H9 (cell line): Measurements from ENCODE around the gene MGAM2. TPM values are rescaled to one million over a fixed set of nuclear protein-coding genes. Genes with fewer than 3 reads are reported as not detected.

Source experiments
- DNase-seq: peaks from one replicate; pipeline ENCODE4 v3.0.0-alpha.2; 2017
- H2AFZ ChIP-seq: one replicate; pipeline ENCODE4 v1.6.1; 2013; ENCODE audit warnings: mild to moderate bottlenecking, low read length, control low read depth, moderate library complexity
- H2AK5ac ChIP-seq: 2 replicates; pipeline ENCODE4 v1.6.1; 2013; ENCODE audit warnings: low read length, control low read depth, mixed read lengths; ENCODE audit not compliant: insufficient read length
- H2BK120ac ChIP-seq: one replicate; pipeline ENCODE4 v1.6.1; 2013; ENCODE audit warnings: low read depth, mild to moderate bottlenecking, low read length, control low read depth, inconsistent platforms; ENCODE audit not compliant: poor library complexity, severe bottlenecking
- H2BK12ac ChIP-seq: 2 replicates; pipeline ENCODE4 v1.6.1; 2013; ENCODE audit warnings: low read length, control low read depth, mixed read lengths, low read depth; ENCODE audit not compliant: insufficient read length
- H2BK15ac ChIP-seq: 2 replicates; pipeline ENCODE4 v1.6.1; 2013; ENCODE audit warnings: low read depth, low read length, control low read depth
- H2BK20ac ChIP-seq: one replicate; pipeline ENCODE4 v1.6.1; 2013; ENCODE audit warnings: low read depth, mild to moderate bottlenecking, low read length, control low read depth, inconsistent platforms; ENCODE audit not compliant: poor library complexity, severe bottlenecking
- H2BK5ac ChIP-seq: 2 replicates; pipeline ENCODE4 v1.6.1; 2013; ENCODE audit warnings: low read length, control low read depth, mixed read lengths; ENCODE audit not compliant: insufficient read length
- H3K14ac ChIP-seq: 2 replicates; pipeline ENCODE4 v1.6.1; 2013; ENCODE audit warnings: low read length, control low read depth; ENCODE audit not compliant: insufficient read depth
- H3K18ac ChIP-seq: 2 replicates; pipeline ENCODE4 v1.6.1; 2013; ENCODE audit warnings: low read depth, mild to moderate bottlenecking, mixed read lengths, low read length, control low read depth; ENCODE audit not compliant: insufficient read length
- H3K23ac ChIP-seq: 2 replicates; pipeline ENCODE4 v1.6.1; 2013; ENCODE audit warnings: low read length, control low read depth, mixed read lengths, low read depth; ENCODE audit not compliant: insufficient read length
- H3K23me2 ChIP-seq: 2 replicates; pipeline ENCODE4 v1.6.1; 2013; ENCODE audit warnings: low read depth, mild to moderate bottlenecking, mixed read lengths, low read length, control low read depth; ENCODE audit not compliant: insufficient read length, poor library complexity, severe bottlenecking
- H3K27ac ChIP-seq: 2 replicates; pipeline ENCODE4 v1.5.1; 2013; ENCODE audit warnings: low read length, control low read depth, mixed read lengths, low read depth; ENCODE audit not compliant: insufficient read length
- H3K27me3 ChIP-seq: 2 replicates; pipeline ENCODE4 v1.6.1; 2013; ENCODE audit warnings: low read length, control low read depth, inconsistent platforms; ENCODE audit not compliant: insufficient read depth
- H3K4ac ChIP-seq: 2 replicates; pipeline ENCODE4 v1.6.1; 2013; ENCODE audit warnings: low read depth, mild to moderate bottlenecking, control low read depth, inconsistent platforms, low read length, moderate library complexity
- H3K4me1 ChIP-seq: 2 replicates; pipeline ENCODE4 v1.6.1; 2013; ENCODE audit warnings: low read length, control low read depth, inconsistent platforms; ENCODE audit not compliant: insufficient read depth
- H3K4me2 ChIP-seq: 2 replicates; pipeline ENCODE4 v1.6.1; 2013; ENCODE audit warnings: low read length, control low read depth, mixed read lengths; ENCODE audit not compliant: insufficient read length, insufficient read depth
- H3K56ac ChIP-seq: 2 replicates; pipeline ENCODE4 v1.6.1; 2013; ENCODE audit warnings: low read depth, mild to moderate bottlenecking, mixed read lengths, low read length, control low read depth; ENCODE audit not compliant: insufficient read length
- H3K79me1 ChIP-seq: 2 replicates; pipeline ENCODE4 v1.6.1; 2013; ENCODE audit warnings: low read depth, mild to moderate bottlenecking, moderate library complexity, low read length, control low read depth, inconsistent platforms; ENCODE audit not compliant: insufficient read depth, poor library complexity, severe bottlenecking
- H3K79me2 ChIP-seq: 2 replicates; pipeline ENCODE4 v1.6.1; 2013; ENCODE audit warnings: low read length, control low read depth, inconsistent platforms; ENCODE audit not compliant: insufficient read depth
- H3K9ac ChIP-seq: 2 replicates; pipeline ENCODE4 v1.6.1; 2013; ENCODE audit warnings: low read length, control low read depth, mixed read lengths; ENCODE audit not compliant: insufficient read length; ENCODE audit errors: extremely low read depth
- H3K9me3 ChIP-seq: one replicate; pipeline ENCODE4 v1.6.1; 2013; ENCODE audit warnings: low read depth, low read length, inconsistent platforms; ENCODE audit not compliant: control insufficient read depth
- H3T11ph ChIP-seq: one replicate; pipeline ENCODE4 v1.6.1; 2013; ENCODE audit warnings: mild to moderate bottlenecking, low read length, control low read depth, inconsistent platforms
- H4K20me1 ChIP-seq: one replicate; pipeline ENCODE4 v1.6.1; 2013; ENCODE audit not compliant: control insufficient read depth, insufficient read length, insufficient read depth
- H4K5ac ChIP-seq: 2 replicates; pipeline ENCODE4 v1.6.1; 2013; ENCODE audit warnings: low read depth, mild to moderate bottlenecking, mixed read lengths, low read length, control low read depth; ENCODE audit not compliant: insufficient read length
- H4K8ac ChIP-seq: replicated peaks from 2 replicates; pipeline ENCODE4 v1.6.1; 2013; ENCODE audit warnings: low read length, control low read depth, mixed read lengths, low read depth; ENCODE audit not compliant: insufficient read length
- H4K91ac ChIP-seq: 2 replicates; pipeline ENCODE4 v1.6.1; 2013; ENCODE audit warnings: low read depth, mild to moderate bottlenecking, moderate library complexity, mixed read lengths, low read length, control low read depth; ENCODE audit not compliant: insufficient read length
- H3K27ac Mint-ChIP-seq, 3 experiments: 2 replicates in 2 of 3; 3 replicates in 1 of 3; pipeline ENCODE4 v1.8.0; 2020 to 2021; ENCODE audit warnings: mixed read lengths in 3 of 3, mild to moderate bottlenecking in 1 of 3, moderate library complexity in 1 of 3
- H3K27me3 Mint-ChIP-seq: 2 replicates; pipeline ENCODE4 v1.8.0; 2021; ENCODE audit warnings: low read depth, mild to moderate bottlenecking, moderate library complexity, mixed read lengths
- H3K36me3 Mint-ChIP-seq, 3 experiments: 2 replicates in 2 of 3; 3 replicates in 1 of 3; pipeline ENCODE4 v1.8.0; 2020 to 2021; ENCODE audit warnings: low read depth in 3 of 3, mixed read lengths in 3 of 3; ENCODE audit not compliant: insufficient read depth in 1 of 3
- H3K4me1 Mint-ChIP-seq, 2 experiments: 2 replicates each; pipeline ENCODE4 v1.8.0; 2020; ENCODE audit warnings: mixed read lengths in 2 of 2
- H3K4me3 Mint-ChIP-seq, 2 experiments: 2 replicates in 1 of 2; 3 replicates in 1 of 2; pipeline ENCODE4 v1.8.0; 2020 to 2021; ENCODE audit warnings: mild to moderate bottlenecking in 2 of 2, mixed read lengths in 2 of 2, moderate library complexity in 1 of 2
- H3K9me3 Mint-ChIP-seq, 2 experiments: 2 replicates in 1 of 2; 3 replicates in 1 of 2; pipeline ENCODE4 v1.8.0; 2020; ENCODE audit warnings: mild to moderate bottlenecking in 2 of 2, mixed read lengths in 2 of 2, moderate library complexity in 1 of 2
- CTCF ChIP-seq: fragments of 200-600 bp; sonication (generic); conservative IDR thresholded peaks from 3 replicates; pipeline ENCODE4 v1.8.0; 2021; ENCODE audit warnings: antibody characterized with exemption, mild to moderate bottlenecking
- WGBS: extraction: QIAGEN DNeasy Blood & Tissue Kit; methylation state at CpG from one replicate; pipeline ENCODE4 v1.1.7; 2013; ENCODE audit warnings: missing lambda C conversion rate, low lambda C conversion rate, mixed read lengths; ENCODE audit not compliant: insufficient read length; ENCODE audit errors: extremely low coverage; 5-methylcytosine and 5-hydroxymethylcytosine counted together
- total RNA-seq: library from RNA; stranded (reverse); gene quantifications from 2 replicates; pipeline ENCODE4 v1.2.1, GENCODE V29; 2021

Gene MGAM2
- total RNA-seq, 1 experiment from 2014 or later: not detected

- H4K91ac ChIP-seq: no peak overlapping the region
- no peak overlapping the region for H3K18ac ChIP-seq
- H3K23ac ChIP-seq: no peak overlapping the region
- DNase-seq: no peak
- H3K4me1 ChIP-seq: peaks cover 4% of the 10 kb centered on the region; the same call in 1 of the 2 replicates
- no peak overlapping the region for H2BK15ac ChIP-seq
- no peak for TF ChIP-seq CTCF
- H2AFZ ChIP-seq: no peak overlapping the region
- H3K14ac ChIP-seq: no peak overlapping the region
- no peak overlapping the region for H2BK20ac ChIP-seq
- no peak overlapping the region for H2BK5ac ChIP-seq
- no peaks in the 10 kb centered on the region for H3K27me3 ChIP-seq
- no peak overlapping the region for H3K27ac Mint-ChIP-seq
- no peak overlapping the region for H2AK5ac ChIP-seq
- no peaks in the 10 kb centered on the region; the same call in 1 of the 2 replicates for H3K79me2 ChIP-seq
- H3K23me2 ChIP-seq: no peaks in the 10 kb centered on the region
- H3K4ac ChIP-seq: no peak overlapping the region
- no peaks in the 10 kb centered on the region for H3K79me1 ChIP-seq
- H2BK120ac ChIP-seq: no peak overlapping the region
- no peak overlapping the region for H3K56ac ChIP-seq
- no peak overlapping the region for H4K8ac ChIP-seq
- H2BK12ac ChIP-seq: no peak overlapping the region
- no peak overlapping the region for H3K4me2 ChIP-seq
- H3T11ph ChIP-seq: no peak overlapping the region
- H3K4me1 Mint-ChIP-seq: peaks cover 6% of the 10 kb centered on the region in 2 experiments
- H3K36me3 Mint-ChIP-seq: no peaks in the 10 kb centered on the region; a peak in 1 of 7 replicates
- no CpG with 5 or more reads among the region's 2 CpGs for WGBS
- H4K5ac ChIP-seq: no peak overlapping the region
- H3K9me3 Mint-ChIP-seq: no peaks in the 10 kb centered on the region
- H4K20me1 ChIP-seq: no peaks in the 10 kb centered on the region
- H3K27ac ChIP-seq: no peak overlapping the region
- no peaks in the 10 kb centered on the region for H3K9me3 ChIP-seq
- no peak overlapping the region for H3K9ac ChIP-seq
- no peaks in the 10 kb centered on the region; the same call in 1 of the 2 replicates for H3K27me3 Mint-ChIP-seq
- no peak overlapping the region for H3K4me3 Mint-ChIP-seq
These were observed 39.4 kb downstream of the MGAM2 start for GRCh38 chr7:142150869-142151268.
